ENCODE measurements around the gene CD74.
"Not testable (repeated sequence)": the region's sequence is repeated elsewhere in the genome, so short reads cannot be mapped to it uniquely, and the experiment has no call there.

The CD74 gene

DNA sequence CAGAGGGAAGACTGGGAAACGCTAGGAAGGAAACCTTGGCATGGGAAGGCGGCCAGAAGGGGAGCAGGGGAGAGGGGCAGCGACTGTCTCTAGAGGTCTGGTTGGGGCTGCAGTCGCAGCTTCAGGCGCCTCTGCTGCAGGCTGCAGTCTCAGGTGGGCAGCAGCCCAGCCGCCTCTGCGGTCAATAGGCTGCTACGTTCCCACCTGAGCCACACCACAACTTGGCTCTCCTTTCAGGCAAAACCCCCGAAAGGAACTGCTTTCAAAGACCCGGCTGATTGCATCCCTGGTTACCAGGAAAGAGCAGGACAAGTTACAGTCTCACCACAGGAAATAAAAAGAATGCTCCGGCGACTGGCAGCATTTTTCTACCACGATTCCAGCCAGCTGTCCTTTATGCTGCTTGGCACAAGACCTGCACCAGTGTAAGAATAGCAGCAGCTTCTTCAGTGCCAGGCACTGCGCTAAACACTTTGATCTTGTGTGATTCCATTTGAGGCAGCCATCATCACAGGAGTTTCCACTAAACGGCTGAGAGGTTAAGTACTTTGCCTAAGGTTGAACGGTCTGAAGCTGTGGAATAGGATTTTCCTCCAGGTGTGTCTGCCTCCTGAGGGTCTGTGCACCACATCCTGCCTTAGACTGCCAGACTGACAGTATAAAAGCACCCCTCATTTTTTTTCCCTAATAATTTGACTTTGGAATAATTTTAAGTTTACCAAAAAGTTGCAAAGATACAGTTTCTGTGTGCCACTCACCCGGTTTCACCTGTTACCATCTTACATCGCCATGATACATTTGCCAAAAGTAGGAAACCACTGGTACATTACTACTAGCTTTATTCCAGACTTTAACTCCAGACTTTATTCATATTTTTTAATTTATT is 29.3 kb upstream of the CD74 start:
- no peak for DNase-seq (ENCODE audit: low read depth)

DNA sequence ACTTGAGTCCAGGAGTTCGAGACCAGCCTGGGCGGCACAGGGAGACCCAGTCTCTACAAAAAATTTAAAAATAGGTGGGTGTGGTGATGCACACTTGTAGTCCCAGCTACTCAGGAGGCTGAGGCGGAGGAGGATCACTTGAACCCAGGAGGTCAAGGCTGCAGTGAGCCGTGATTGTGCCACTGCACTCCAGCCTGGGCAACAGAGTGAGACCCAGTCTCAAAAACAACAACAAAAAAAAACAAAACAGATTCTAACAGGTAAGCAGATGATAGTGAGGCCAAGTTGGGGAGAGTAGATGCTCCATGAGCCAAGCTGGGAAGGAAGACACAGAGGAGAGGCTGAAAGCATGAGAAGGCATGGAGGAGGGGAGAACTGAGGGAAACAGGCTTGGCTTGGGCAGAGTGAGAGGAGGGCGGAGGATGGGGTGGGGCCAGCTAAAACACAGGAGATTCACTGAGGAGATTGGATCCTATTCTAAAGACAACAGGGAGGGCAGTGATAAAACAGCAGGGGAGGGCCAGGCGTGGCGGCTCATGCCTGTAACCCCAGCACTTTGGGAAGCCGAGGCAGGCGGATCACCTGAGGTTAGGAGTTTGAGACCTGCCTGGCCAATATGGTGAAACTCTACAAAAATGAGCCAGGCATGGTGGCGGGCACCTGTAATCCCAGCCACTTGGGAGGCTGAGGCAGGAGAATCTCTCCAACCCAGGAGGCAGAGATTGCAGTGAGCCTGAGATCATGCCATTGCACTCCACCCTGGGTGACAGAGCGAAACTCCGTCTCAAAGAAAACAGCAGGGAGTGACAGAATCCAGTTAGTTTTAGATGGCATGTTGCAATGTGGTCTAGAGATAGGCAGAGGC is 28.5 kb upstream of the CD74 start:
- no peak for DNase-seq (ENCODE audit: low read depth)

GRCh38 chr5:150438873-150439546 is 26.3 kb upstream of the CD74 start:
- DNase-seq (ENCODE audit: low read depth): no peak

DNA sequence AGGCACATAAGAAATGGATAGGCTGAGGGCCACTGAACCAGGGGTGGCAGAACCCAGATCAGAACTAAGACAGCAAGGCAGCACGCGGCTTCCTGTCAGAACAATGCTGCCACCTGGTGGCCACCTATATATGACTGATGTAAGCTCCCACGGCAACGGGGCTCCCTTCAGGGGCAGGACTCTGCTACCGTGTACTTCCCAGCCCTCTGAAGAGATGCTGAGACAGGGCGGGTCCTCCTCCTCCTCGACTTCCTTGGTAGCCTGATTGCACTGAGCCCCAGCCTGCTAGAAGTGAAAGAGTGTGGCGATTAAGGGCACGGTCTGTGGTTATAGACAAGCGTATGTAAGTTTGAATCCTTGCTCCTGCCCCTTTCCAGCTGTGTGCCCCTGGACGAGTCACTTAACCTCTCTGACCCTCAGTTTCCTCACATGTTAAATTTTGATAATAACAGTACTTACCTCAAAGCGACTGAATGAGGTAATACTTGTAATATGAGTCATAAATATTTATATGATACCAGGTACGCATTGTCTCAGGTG is 23.5 kb upstream of the CD74 start:
- no peak for DNase-seq (ENCODE audit: low read depth)

- DNase-seq (ENCODE audit: low read depth): peak; percentile 57
Measured at GRCh38 chr5:150434464-150434863, 21.8 kb upstream of the CD74 start.

DNA sequence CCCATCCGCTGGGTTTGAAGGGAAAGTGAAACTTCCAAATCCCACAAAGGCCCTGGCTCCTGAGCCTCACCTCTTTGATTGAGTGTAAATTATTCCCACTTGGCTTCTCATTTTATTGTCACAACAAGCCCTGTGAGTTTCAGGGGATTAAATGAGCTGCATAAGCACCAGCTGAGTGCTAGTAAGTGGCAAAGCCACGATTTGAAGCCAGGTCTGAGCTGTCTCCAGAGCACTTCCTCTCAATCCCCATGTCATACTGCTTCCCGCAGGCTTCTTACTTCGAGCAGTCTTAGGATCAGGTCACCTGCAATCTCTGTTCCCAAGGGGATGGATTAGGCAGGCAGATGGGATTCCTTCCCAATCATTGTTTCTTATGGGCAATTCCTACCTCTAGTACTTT is 18.9 kb upstream of the CD74 start:
- DNase-seq (ENCODE audit: low read depth): no peak

GRCh38 chr5:150431048-150431447 is 18.3 kb upstream of the CD74 start:
- no peak for DNase-seq (ENCODE audit: low read depth)

DNA sequence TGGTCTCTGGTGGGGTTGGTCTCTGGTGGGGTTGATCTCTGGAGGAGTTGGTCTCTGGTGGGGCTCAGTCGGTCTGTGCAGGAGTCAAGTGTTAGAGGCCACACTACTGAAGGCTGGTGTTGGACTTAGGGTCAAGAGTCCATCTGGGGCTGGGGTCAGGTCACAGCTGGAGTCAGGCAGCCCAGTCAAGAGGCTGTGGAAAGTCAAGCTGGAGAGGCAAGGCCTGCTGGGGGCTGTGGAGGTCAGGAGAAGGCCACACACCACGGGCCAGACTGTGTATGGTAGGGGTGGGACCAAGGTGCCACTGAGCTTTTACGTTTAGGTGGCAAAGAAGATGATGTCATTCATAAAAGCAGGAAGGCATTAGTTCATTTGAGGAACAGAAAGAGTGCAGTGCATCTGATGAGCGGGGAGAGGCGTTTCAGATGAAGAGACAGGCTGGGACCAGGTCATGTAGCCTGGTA is 16.7 kb upstream of the CD74 start:
- no peak for DNase-seq (ENCODE audit: low read depth)

DNA sequence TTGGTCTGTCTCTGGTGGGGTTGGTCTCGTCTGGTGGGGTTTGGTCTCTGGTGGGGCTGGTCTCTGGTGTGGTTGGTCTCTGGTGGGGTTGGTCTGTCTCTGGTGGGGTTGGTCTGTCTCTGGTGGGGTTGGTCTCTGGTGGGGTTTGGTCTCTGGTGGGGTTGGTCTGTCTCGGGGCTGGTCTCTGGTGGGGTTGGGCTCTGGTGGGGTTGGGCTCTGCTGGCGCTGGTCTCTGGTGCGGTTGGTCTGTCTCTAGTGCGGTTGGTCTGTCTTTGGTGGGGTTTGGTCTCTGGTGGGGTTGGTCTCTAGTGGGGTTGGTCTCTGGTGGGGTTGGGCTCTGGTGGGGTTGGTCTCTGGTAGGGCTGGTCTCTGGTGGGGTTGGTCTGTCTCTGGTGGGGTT is 16.3 kb upstream of the CD74 start:
- DNase-seq (ENCODE audit: low read depth): no peak

DNA sequence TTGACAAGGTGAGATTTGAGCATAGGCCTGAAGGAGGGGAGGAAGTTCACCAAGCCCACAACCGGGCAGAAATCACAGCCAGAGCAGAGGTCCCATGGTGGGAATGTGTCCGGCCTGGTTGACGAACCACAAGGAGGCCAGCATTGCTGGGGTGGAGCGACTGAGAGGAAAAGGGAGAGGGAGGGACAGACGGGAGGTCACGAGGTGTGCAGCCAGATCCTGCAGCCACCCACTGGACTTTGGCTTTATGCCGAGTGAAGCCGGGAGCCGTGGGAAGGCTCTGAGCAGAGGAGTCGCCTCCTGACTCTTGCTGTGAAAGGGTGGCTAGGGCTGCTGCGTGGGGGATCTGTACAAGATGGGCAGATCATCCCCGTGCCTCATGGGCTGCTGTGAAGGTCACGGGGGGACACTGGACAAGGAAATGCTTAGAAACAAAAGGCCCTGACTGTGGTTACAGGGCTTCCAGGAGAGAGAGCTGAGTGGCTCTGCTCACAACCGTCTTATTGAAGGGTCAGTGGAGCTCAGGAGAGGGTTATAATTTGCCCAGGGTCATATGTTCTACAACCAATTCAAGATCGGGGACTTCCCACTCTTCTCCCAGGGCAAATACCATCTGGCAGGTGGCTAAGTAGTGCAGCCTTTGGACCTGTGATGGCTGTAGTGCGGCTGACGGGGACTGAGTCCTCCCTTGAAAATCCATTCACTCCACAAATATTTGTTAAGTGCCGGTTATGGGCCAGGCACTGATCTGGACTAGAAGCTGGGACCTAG is 15.6 kb upstream of the CD74 start:
- no peak for DNase-seq (ENCODE audit: low read depth)

DNA sequence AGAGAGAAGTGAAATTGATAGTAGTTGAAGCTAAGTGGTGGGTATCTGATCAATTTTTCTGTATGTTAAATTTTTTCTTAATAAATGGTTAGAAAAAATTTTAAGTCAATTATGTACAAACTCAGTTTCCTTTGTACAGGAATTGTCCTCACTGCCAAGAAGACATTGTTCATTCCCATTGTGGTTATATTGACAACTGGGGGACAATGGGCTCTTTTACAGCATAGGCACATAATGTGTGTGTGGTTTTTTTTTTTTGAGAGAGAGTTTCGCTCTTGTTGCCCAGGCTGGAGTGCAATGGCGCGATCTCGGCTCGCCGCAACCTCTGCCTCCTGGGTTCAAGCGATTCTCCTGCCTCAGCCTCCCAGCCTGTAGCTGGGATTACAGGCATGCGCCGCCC is 13.5 kb upstream of the CD74 start:
- DNase-seq (ENCODE audit: low read depth): not testable (repeated sequence)

DNA sequence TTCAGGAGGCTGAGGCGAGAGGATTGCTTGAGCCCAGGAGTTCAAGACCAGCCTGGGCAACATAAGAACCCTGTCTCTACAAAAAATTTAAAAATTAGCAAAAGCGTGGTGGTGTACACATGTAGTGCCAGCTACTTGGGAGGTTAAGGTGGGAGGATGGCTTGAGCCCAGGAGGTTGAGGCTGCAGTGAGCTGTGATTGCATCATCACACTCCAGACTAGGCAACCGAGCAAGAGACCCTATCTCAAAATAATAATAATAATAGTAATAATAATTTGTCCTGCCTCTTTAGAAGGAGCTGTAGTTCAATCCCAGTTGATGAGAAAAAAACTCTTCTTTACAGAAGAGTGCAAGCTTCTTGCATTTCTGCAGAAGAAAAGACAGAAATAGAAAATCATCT is 10.0 kb upstream of the CD74 start:
- no peak for DNase-seq (ENCODE audit: low read depth)

- DNase-seq (ENCODE audit: low read depth): no peak
Measured at GRCh38 chr5:150422075-150422474, 9.4 kb upstream of the CD74 start.

DNA sequence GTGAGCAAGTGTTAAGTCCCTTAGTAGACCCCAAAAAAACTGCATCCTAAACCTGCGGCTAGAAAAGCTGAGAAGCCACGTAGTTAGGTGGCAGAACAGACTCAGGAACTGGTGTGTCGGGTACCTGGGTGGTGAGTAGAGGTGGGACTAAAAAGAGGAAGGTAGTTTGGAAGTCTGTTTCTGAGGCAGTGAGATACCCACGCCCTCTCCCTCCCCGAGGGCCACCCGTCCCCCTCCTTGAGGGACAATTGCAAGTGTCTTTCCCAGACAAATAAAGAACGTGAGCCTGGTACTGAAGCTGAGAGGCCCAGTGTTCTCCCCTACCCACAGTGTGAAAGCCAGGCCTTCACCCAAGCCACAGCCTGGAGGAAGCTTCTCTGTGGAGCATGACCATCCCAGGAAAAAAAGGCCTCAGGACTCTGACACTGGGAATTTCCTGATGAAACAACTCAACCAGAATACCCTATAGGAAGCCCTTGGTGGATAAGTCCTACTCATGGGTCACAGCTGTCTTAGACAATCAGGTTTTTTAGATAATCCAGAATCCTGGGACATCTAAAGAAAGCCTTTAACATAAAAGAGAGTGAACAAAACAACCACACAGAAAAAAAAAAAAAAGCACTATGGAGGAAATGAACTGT is 7.0 kb upstream of the CD74 start:
- no peak for DNase-seq (ENCODE audit: low read depth)

DNA sequence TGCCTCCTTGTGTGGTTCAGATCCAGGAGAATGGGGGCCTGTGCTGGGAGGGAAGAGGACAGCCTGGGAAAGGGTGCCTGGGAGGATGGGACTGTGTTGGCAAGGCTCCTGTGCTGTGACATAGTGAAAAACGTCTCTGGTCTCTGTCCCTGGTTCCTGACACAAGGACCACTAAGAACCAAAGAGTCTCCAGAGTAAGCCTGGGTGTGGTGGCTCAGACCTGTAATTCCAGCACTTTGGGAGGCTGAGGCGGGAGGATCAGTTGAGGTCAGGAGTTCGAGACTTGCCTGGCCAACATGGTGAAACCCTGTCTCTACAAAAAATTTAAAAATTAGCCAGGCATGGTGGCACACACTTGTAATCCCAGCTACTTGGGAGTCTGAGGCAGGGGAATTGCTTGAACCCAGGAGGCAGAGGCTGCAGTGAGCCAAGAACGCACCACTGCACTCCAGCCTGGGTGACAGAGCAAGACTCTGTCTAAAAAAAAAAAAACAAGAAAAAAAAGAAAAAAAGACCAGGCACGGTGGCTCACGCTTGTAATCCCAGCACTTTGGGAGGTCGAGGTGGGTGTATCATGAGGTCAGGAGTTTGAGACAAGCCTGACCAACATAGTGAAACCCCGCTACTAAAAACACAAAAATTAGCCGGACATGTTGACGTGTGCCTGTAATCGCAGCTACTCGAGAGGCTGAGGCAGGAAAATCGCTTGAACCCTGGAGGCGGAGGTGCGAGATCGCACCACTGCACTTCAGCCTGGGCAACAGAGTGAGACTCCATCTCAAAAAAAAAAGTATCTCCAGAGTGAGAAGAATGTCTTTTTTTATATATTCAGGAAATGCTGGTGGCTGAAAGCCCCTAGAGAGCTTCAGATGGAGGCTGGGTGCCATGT is 1.4 kb upstream of the CD74 start:
- not testable (repeated sequence) for DNase-seq (ENCODE audit: low read depth)

DNA sequence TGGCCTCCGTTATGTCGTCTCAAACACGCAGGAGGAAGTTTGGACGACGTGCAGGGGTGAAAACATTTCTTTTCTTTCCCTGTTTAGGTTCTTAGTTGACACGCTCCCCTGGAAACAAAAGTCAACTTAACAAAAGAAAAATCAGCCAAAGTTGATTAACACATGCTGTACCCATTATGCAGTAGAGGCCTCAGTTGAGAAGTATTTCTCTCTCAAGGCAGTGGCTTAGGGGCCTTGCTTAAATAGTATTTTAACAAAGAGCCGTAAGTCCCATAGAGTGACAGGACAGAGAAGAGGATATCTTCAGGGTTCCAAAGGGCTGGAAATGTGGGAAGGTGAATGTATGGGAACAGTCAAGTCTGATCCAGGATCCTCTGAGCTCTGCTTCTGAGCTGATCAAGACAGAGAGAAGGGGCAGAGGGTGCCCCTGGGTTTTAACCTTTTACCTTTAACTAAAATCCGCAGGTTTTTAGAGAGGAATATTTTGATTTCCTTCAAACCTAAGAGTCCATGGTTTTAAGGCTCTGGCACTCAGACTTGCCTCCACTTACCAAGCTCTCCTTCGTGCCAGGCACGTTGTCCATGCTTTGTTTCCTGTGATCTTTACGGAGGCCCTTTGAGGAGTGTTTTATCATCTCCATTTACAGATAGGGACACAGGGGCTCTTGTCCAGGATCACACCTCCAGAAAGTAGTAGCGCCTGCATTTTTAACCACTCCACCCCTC is 629 bp upstream of the CD74 start:
- no peak for DNase-seq (ENCODE audit: low read depth)

GRCh38 chr5:150411245-150411979 is 1.3 kb downstream of the CD74 start:
- DNase-seq (ENCODE audit: low read depth): no peak

- DNase-seq (ENCODE audit: low read depth): peak; percentile 31
Measured at GRCh38 chr5:150410524-150411244, 2.0 kb downstream of the CD74 start.
